Fibroblast of lung (primary cell): ENCODE measurements around the gene APOC4.

Experiments
- CTCF ChIP-seq, 2 donors: IDR thresholded peaks in 1 of 2; conservative IDR thresholded peaks in 1 of 2; 1 replicate in 1 of 2; 2 replicates in 1 of 2; pipeline ENCODE4 v1.5.1; 2011 to 2012; ENCODE audit warnings: low read length in 2 of 2, control low read depth in 1 of 2, inconsistent platforms in 1 of 2, low read depth in 1 of 2, mild to moderate bottlenecking in 1 of 2
- EZH2 ChIP-seq: IDR thresholded peaks from 2 replicates; pipeline ENCODE4 v1.5.1; 2012; ENCODE audit warnings: low read length, control low read depth, mild to moderate bottlenecking; ENCODE audit errors: missing control alignments

DNA sequence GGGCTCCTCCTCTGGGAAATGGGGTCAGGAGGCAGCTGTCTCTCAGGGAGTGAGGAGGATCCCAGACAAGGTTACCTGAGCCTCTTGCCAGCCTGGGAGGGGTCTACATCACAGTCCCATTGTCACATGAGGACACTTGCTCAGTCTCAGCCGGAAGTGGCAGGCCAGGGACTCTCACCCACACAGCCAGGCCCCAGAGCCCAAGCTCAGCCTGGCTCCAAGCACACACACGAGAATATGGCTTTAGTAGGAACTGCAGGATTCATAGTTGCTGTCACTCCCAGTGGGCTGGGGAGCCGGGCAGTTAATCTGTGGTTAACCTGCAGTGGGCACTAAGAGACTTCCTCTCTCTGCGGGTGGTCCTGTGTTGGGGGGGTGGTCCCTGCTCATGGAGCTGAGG is 43.4 kb downstream of the APOC4 start:
- TF ChIP-seq CTCF (conservative IDR thresholded peaks at IDR 0.05 in 1 of 2, IDR thresholded peaks at IDR 0.05 in 1 of 2; ENCODE audit: low read depth in 1 of 2, low read length in 2 of 2) (no peak), EZH2 (no peak)
